Measurements from ENCODE around the gene TTLL12. TPM values are rescaled to one million over a fixed set of nuclear protein-coding genes. Genes with fewer than 3 reads are reported as not detected.

TTLL12 gene
- total and polyA plus RNA-seq, 2 of the 8 experiments (the other 6 are each of a cell fraction or from before 2014, with no cell fraction given), result 101 to 124 TPM

DNA sequence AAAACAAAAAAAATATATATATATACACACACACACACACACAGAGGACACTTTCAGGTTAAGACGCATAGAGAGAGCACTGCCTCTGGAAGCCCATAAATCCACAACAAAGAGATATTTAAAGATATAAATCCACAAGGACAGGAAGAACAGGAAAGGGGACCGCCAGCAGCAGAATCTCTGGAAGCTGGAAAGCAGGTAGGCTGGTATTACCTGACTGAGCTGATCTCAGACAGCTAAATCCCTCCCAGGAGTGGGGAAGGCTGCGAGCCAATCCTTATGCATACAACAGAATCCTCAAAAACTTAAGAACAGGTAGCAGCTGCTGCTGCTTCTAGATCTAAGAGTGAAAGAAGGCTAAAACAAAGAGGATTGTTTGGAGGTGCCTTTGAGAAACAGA is 42.0 kb downstream of the TTLL12 start (continued):
- no peak for TF ChIP-seq CTCF (IDR thresholded peaks at IDR 0.05; ENCODE audit: control extremely low read depth in 1 of 3, insufficient read depth in 1 of 3, low read depth in 1 of 3, low read length in 3 of 3)
- TF ChIP-seq SIX5 (IDR thresholded peaks at IDR 0.05; ENCODE audit: low read depth, low read length), result no peak
